CD4-positive, alpha-beta T cell treated with Interleukin-6 at 100 ng/mL for 8 hours (primary cell): ENCODE measurements around the gene ASTN1.

Source experiments
- DNase-seq: peaks from one replicate; pipeline ENCODE4 v3.0.0-alpha.2; 2020; ENCODE audit warnings: mixed read lengths, low spot score

The ASTN1 gene

DNA sequence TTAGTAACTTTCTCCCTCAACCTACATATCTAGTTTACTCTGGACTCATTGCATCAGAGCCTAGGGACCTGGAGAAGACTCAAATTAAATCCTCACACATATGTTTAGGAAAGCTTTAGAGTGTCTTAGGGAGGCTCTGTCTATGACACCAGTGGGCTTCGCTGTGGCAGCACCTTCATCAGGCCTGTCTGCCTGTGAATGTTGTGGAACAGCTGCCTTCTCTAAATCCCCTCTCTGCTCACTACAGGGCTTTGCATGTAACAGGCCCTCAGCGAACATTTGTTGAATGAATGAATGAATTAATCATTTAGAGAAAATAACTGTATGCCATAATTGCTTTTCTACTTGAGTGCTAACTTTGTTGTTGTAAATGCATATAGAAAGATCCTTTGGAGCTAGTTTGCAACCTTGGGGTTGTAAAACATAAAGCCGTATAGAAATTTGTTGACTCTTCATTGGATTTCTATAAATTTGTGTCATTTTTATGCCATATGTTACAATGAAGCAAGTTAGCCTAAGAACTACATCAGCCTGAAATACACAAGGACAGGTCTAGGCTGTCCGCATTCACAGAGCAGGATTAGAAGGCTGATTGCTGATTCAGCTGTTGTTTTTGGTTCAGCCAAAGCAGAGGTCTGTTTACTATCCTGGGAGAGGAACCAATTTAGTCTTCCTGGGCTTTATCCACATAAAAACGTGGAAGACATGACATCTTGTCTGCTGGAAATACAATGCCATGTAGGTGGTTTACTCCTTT lies 238.0 kb downstream of the ASTN1 start:
- DNase-seq, result no peak

DNA sequence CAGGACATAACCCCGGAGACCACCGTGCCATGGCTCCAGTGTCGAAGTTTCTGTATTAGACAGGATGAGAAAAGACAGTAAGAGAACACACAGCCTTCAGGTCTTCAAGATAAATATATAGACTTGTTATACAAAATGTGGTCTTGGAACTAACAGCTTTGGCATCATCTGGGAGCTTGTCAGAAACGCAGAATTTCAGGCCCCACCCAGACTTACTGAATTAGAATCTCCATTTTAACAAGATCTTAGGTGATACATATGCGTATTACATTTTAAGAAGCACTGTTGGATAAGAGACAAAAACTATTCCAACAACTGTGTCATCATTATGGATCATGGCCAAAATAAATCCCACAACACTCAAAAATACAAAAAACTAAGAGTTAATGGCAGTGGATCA lies 239.3 kb downstream of the ASTN1 start:
- no peak for DNase-seq

- no peak for DNase-seq
These were observed 241.2 kb downstream of the ASTN1 start for GRCh38 chr1:176923283-176923682.

DNA sequence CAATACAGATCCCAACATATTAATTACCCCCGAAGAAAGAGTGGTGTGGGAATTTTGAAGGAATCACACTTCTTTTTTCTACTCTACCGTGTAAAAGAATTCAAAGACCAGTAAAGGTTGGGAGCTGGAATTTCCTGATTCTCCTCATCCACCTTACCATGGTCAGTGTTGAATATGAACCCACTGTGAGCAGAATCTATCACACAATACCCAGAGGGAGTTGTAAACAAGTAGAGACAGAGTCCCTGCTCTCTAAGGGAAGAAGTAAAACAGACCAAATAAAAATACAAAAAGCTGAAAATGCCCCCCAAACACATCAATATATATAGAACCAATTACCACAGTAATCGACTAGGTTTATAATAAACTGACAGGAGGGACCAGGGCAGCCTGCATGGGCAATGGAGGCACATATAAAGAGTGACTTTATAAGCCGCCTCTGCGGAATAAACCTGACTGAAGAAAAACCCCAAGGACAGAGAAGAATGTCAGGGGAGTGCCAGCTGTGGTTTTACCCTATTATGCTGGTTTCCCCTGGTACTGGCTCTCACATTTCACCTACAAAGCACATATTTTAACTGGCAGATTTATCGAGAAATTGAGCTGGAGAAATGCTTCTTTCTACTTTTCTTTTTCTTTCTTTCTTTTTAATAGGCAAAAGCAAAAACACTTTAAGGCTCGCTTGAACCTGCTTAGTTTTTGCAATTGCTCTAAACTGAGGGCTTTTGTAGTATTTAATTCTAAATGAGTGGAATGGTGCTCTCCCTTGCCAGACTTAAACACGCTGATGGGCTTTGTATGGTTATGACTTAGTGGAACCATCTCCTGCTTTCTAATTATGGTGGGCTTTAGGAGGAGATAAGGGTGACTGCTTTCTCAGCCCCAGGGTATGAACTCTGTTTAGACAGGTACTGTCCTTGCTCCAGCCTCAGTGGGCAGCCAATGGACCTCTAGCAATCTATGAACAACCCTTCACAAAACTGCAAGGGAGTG lies 244.8 kb downstream of the ASTN1 start:
- DNase-seq, result no peak

GRCh38 chr1:176905648-176906047 lies 258.9 kb downstream of the ASTN1 start:
- no peak for DNase-seq

GRCh38 chr1:176904057-176904751 lies 260.3 kb downstream of the ASTN1 start:
- DNase-seq, result no peak

- DNase-seq, result no peak
These were observed 261.0 kb downstream of the ASTN1 start for GRCh38 chr1:176903474-176903873.

GRCh38 chr1:176899321-176899720 lies 265.2 kb downstream of the ASTN1 start:
- DNase-seq, result no peak

DNA sequence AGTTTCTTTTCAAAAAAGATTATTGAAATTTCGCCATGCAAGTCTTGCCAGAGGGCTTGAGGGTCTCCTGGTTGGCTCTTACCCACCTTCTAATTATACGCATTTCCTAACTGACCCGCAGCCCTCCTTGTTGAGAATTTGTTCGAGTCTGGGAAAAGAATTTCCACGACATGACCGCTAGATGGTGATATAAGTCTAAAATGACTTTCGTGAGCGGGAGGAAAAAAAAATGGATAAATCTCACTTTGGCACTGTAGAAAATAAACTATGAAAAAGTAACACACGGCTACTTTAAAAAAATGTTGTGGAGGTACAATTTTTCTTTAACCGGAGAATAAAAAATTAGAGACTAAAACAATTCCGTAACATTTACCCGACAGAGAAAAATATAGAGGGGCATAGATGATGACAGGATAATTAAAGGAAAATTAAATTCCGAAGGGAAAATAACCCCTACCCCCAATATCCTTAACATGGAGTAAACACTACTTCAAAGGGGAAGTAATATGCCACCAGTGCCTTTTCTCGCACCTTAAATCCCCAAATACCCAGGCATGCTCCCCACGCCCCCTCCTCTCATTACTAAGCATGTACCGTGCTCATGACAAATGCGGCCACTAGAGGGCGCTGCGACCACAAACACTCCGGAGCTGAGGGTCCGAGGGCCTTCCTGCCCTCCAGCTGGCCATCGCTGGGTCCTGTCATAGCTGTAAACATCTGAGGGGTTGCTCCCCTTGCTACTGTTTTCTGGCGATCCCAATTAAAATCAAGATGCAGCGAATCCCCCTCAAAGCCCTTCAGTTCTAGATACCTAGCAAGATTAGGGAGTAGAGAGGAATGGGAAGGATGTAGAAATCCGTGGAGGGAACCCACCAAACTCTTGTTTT lies 266.9 kb downstream of the ASTN1 start:
- no peak for DNase-seq

DNA sequence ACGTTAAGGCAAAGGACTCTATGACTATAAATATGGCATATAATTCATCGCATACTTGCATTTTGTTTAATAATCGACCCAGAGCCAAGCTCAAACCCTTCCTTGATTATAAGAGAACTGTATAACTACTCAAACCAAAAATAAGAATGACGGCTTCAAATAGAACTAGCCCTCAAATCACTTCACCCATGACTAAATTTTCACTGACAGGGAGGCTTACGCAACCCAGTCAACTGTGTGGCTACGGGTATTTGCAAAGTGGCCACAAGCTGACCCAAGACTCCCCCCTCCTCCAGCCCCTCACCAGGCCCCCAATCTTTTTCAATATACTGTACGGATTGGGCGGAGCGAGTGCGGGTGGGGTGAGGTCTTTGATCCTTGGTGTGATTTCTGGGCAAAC lies 268.3 kb downstream of the ASTN1 start:
- no peak for DNase-seq

GRCh38 chr1:176894450-176894849 lies 270.1 kb downstream of the ASTN1 start:
- DNase-seq, result no peak

GRCh38 chr1:176893625-176894352 lies 270.7 kb downstream of the ASTN1 start:
- DNase-seq, result no peak

DNA sequence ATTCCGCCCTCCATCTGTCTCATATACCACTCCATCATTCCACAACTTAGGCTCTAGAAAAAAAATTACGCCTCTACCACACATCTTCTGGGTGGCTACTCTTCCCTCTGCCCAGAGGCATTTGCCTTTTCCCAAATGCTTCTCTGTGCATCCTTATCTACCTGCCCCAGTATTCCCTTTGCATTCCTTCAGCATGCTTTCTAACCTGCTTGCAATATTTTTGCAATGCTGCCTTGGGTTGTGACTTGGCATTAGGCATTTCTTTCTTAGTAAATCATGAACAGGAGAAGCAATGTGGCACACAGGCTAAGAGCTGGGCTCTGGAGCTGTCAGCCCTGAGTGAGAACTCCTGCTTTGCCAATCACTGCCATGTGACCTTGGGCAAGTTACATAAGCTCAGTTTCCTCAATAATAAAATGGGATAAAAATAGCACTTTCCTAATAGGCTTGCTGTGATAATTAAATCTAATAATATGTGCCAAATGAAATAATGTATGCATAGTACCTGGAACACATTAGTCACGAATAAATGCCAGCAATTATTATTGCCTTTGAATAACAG lies 276.0 kb downstream of the ASTN1 start:
- no peak for DNase-seq

DNA sequence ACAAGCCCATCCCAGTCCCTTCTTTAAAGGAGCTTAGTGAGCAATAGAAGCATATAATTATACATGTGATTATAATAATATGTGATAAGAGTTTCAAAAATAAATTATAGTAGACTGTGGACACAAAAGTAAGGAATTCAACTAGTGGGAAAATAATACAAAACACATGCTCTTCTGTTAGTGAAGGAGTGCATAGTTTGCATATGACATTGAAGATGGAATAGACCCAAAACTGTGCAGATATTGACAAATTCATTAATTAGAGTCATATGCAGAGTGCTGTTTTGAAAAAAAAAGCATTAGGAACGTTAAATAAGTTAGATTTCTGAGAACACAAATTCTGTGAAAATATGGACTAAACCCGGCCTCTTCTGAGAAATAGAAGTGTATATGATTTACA lies 278.8 kb downstream of the ASTN1 start:
- no peak for DNase-seq

DNA sequence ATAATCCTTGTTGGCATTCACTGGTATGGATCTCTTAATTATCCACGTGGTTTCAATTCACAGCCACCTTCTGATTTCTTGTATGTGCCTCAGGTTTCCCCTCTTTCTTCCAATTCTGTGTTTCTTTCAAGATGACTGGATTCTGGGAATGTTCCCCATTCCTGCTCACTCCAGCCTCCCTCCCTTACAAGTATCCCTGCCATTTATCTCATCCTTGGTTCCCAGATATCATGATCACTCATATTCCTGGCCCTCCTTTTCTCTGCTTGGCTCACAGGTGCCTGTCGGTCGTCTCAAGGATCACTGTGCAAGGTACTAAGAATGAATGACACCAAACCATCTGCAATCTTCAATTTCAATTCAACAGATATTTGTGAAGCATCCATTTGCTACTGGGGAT lies 279.2 kb downstream of the ASTN1 start:
- DNase-seq, result no peak

- DNase-seq, result no peak
These were observed 279.6 kb downstream of the ASTN1 start for GRCh38 chr1:176884911-176885310.

DNA sequence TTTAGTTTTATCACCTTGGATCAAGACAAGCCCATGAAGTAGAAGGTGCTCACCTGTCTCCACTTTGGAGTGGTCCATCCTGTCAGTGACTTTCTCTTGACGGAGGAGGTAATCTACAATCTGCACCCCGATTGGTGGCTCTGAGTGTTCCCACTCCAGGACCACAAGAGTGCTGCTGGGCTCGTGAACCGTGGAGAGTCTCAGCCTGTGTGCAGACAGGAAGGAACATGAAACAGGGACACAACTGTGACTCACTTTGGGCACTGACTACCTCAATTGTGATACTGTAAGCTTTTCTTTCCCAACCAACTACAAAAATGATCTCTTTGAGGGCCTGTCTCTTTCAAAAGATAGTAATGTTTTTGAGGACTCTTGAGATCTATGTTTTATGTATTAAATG lies 280.2 kb downstream of the ASTN1 start:
- no peak for DNase-seq

- DNase-seq, result no peak
These were observed 283.4 kb downstream of the ASTN1 start for GRCh38 chr1:176880955-176881595.

GRCh38 chr1:176879784-176880620 lies 284.5 kb downstream of the ASTN1 start:
- no peak for DNase-seq
